Gastroesophageal sphincter (tissue), 3 donors: ENCODE data around the gene PKDCC.

Source experiments
- EP300 ChIP-seq: sonication (generic); formaldehyde crosslinking; IDR thresholded peaks from one replicate; pipeline ENCODE4 v1.6.1; 2017; ENCODE audit warnings: antibody characterized with exemption, mild to moderate bottlenecking
- POLR2A ChIP-seq, 2 donors: fragments of 450-650 bp; IDR thresholded peaks; one replicate each; pipeline ENCODE4 v1.6.1; 2017; ENCODE audit warnings: antibody characterized with exemption in 2 of 2, mild to moderate bottlenecking in 2 of 2, moderate library complexity in 1 of 2
- POLR2AphosphoS5 ChIP-seq: sonication (generic); formaldehyde crosslinking; IDR thresholded peaks from one replicate; pipeline ENCODE4 v1.6.1; 2017; ENCODE audit warnings: antibody characterized with exemption
- TF ChIP-seq, protein P1 (sequence below), 4 experiments: fragments of 200-600 bp in 2 of 4; fragments of 450-650 bp in 2 of 4; sonication (generic) in 1 of 4; IDR thresholded peaks; one replicate each; pipeline ENCODE4 v1.5.1; 2017 to 2019; ENCODE audit warnings: antibody characterized with exemption in 4 of 4, mild to moderate bottlenecking in 2 of 4, moderate library complexity in 2 of 4

DNA sequence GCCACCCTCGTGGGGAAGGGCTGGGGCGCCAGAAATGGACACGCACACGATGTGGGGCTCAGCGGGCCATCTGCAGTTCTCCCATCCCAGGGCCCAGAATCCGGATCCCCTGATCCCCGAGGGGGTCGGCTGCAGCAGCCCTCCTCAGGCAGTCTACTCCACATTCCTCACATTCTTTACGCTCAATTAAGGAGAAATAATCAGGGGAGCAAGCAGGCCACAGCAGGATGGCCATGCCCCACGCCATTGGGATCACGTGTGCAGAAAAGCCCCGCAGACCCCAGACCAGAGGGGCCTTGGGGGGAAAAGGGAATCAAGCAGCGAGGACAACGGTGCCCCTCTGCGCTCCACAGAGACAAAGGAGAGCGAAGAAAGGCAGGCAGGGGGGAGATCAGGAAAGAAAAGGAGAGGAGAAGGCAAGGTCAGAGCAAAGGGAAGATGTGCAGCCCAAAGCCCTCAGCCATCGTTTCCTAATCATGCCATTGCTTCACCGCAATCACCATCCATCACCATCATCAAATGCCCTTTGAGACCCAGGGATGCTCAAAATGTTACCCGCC lies 17.5 kb upstream of the PKDCC start:
- no peak for TF ChIP-seq POLR2A (IDR thresholded peaks at IDR 0.05)
- TF ChIP-seq, protein P1, sequence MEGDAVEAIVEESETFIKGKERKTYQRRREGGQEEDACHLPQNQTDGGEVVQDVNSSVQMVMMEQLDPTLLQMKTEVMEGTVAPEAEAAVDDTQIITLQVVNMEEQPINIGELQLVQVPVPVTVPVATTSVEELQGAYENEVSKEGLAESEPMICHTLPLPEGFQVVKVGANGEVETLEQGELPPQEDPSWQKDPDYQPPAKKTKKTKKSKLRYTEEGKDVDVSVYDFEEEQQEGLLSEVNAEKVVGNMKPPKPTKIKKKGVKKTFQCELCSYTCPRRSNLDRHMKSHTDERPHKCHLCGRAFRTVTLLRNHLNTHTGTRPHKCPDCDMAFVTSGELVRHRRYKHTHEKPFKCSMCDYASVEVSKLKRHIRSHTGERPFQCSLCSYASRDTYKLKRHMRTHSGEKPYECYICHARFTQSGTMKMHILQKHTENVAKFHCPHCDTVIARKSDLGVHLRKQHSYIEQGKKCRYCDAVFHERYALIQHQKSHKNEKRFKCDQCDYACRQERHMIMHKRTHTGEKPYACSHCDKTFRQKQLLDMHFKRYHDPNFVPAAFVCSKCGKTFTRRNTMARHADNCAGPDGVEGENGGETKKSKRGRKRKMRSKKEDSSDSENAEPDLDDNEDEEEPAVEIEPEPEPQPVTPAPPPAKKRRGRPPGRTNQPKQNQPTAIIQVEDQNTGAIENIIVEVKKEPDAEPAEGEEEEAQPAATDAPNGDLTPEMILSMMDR (IDR thresholded peaks at IDR 0.05), result no peak
- no peak for TF ChIP-seq POLR2AphosphoS5
- no peak for TF ChIP-seq EP300
